GM19351 (cell line): ENCODE measurements around the gene ATP1B2.

Source experiments
- ATAC-seq: cut with Tn5 transposase; IDR thresholded peaks from one replicate; pipeline ENCODE4 v1.9.1; 2021; ENCODE audit warnings: mild to moderate bottlenecking, moderate library complexity; ENCODE audit not compliant: unreplicated experiment

ATP1B2 gene

DNA sequence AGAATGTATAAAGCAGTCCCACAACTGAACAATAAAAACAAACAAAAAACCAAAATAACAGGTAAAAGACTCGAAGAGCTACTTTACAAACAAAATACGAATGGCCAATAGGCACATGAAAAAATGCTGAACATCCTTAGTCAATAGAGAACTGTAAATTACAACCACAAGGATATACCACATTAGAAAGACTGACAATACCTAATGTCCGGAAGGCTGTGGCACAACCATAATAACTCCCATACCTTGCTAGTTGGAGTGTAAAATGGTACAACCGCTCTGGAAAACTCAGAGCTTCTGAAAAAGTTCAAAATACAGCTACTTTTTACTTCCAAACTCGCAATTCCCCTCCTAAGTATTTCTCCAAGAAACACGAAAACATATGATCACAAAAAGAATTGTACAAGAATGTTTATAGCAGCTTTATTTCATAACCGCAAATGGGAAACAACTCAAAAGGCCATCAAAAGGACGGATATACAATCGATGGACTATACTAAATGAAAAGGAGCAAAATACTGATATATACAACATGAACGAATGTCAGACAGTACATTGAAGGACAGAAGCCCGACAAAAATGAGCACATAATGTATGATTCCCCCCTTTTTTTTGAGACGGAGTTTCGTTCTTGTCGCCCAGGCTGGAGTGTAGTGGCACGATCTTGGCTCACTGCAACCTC, 34.3 kb downstream of the ATP1B2 start:
- ATAC-seq, result no peak

DNA sequence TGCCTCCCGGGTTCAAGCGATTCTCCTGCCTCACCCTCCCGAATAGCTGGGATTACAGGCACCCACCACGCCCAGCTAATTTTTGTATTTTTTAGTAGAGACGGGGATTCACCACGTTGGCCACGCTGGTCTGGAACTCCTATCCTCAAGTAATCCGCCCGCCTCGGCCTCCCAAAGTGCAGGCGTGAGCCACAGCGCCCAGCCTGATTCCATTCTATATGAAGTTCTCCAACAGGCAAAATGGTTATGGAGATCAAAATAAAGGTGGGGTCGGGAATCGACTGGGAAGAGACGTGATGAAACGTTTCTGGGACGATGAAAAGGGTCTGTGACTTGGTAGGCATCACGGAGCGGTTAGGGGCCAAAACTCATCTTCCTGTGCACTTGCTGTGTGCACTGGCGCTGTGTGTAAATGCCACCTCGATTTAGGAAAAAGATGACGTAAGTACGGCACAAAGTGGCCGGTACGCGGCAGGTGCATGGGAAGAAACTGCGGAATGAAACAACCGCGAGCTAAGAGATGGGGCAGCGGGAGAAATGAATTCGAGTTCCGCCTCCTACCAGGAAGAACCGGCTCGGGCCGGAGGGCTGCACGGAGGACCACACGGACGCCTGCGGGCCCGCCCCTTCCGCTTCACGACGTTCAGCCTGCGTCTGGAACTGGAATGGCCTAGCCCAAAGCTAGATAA, 35.0 kb downstream of the ATP1B2 start:
- ATAC-seq, result no peak

DNA sequence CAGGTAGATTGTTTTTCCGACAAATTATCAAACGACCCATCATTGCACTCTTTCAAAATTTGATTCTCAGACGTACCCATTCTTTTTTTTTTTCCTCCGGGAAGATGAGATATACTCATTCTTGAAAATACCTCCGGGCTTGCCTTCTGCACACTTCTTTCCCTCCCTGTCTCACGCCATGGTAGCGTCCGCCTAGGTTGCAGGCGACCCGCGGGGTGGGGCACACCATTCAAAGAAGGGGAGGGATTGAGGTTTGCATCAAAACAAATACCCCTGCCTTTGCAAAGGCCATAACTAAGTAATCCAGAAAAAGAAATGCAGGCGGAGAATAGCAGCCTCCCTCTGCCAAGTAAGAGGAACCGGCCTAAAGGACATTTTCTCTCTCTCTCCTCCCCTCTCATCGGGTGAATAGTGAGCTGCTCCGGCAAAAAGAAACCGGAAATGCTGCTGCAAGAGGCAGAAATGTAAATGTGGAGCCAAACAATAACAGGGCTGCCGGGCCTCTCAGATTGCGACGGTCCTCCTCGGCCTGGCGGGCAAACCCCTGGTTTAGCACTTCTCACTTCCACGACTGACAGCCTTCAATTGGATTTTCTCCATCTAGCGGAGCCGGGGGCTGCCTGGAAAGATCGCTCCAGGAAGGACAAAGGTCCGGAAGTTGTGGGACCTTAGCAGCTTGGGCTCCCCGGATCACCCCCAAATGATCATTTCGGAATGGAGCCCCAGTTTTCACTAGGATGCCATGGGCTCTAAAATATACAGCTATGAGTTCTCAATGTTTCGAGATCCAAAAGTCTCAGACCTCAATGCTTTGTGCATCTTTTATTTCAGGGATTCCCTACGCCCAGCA, 35.7 kb downstream of the ATP1B2 start:
- ATAC-seq, result no peak

DNA sequence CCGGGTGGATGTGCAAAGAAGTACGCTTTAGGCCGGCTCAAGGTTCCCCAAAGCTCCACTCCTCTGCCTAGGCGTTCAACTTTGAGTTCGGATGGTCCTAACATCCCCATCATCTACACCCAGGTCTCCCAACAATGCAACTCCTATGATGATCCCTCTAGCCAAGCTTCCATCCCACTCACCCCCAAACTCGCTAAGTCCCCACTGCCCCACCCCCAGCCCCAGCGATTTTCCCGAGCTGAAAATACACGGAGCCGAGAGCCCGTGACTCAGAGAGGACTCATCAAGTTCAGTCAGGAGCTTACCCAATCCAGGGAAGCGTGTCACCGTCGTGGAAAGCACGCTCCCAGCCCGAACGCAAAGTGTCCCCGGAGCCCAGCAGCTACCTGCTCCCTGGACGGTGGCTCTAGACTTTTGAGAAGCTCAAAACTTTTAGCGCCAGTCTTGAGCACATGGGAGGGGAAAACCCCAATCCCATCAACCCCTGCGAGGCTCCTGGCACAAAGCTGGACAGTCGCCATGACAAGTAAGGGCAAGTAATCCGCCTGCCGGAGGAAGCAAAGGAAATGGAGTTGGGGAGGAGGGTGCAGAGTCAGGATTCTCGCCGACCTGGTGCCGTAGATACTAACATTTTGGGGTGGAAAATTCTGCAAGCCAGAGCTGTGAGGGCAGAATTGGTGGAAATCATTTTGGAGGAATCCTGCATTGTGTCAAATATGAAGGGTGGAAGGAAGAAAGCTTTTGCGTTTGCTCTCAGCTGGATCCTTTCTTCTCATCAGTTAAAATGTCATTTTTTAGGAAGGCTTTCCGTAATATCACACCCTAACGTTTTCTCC, 36.6 kb downstream of the ATP1B2 start, which contains the start of gene TP53:
Gene TP53 (minus strand): TSS at position 419 of the 836 bp plus-strand sequence. CDS start 10,896 bp downstream, outside the sequence.
- no peak for ATAC-seq

DNA sequence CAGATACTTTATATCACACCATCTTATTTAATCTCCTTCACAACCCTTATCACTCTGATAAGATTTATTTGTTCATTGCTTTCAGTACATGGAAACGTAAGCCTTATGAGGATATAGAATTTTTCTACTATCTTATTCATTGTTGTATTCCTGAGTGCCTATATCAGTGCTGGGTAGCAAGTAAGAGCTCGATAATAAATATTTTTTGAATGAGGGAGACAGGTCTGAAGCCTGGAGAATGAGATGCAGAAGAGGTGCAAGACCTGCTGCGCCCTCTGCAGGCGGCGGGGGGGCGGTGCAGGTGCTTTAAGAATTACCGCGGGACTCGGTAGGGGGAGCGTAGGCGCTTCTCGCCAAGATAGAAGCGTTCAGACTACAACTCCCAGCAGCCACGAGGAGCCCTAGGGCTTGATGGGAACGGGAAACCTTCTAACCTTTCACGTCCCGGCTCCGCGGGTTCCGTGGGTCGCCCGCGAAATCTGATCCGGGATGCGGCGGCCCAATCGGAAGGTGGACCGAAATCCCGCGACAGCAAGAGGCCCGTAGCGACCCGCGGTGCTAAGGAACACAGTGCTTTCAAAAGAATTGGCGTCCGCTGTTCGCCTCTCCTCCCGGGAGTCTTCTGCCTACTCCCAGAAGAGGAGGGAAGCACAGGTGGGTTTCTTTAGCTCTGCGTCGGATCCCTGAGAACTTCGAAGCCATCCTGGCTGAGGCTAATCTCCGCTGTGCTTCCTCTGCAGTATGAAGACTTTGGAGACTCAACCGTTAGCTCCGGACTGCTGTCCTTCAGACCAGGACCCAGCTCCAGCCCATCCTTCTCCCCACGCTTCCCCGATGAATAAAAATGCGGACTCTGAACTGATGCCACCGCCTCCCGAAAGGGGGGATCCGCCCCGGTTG, 37.4 kb downstream of the ATP1B2 start, which contains the start of gene WRAP53:
Gene WRAP53 (plus strand): TSS at position 570 of the 900 bp plus-strand sequence. CDS start 172 bp downstream, at position 742.
- ATAC-seq, result peak; percentile 65

DNA sequence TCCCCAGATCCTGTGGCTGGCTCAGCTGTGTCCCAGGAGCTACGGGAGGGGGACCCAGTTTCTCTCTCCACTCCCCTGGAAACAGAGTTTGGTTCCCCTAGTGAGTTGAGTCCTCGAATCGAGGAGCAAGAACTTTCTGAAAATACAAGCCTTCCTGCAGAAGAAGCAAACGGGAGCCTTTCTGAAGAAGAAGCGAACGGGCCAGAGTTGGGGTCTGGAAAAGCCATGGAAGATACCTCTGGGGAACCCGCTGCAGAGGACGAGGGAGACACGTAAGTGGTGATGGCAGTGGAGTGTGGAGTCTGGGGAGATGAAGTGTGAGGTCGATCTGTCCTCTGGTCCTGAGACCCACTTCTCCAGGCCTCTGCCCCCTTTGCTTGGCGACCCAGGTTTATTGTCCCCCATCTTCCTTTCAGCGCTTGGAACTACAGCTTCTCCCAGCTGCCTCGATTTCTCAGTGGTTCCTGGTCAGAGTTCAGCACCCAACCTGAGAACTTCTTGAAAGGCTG, 38.1 kb downstream of the ATP1B2 start:
- no peak for ATAC-seq

DNA sequence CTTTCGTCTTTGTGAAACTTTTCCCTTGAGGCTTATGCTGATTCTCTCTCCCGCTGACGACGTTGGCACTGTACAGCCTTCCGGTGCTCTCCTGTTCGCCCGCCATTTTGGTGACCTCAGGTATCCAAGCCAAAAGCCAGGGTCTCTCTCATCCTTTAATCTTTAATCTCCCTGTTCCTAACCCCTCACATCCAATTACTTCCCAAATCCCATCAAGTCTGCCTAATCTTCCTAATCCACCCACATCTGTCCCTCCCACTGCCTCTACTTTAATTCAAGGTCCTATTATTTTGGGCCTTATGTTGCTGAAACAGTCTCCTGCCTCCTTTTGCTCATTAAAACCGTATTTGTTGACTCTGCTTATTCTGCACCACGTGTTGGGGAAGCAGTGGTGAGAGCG, 44.9 kb downstream of the ATP1B2 start:
- ATAC-seq, result no peak

DNA sequence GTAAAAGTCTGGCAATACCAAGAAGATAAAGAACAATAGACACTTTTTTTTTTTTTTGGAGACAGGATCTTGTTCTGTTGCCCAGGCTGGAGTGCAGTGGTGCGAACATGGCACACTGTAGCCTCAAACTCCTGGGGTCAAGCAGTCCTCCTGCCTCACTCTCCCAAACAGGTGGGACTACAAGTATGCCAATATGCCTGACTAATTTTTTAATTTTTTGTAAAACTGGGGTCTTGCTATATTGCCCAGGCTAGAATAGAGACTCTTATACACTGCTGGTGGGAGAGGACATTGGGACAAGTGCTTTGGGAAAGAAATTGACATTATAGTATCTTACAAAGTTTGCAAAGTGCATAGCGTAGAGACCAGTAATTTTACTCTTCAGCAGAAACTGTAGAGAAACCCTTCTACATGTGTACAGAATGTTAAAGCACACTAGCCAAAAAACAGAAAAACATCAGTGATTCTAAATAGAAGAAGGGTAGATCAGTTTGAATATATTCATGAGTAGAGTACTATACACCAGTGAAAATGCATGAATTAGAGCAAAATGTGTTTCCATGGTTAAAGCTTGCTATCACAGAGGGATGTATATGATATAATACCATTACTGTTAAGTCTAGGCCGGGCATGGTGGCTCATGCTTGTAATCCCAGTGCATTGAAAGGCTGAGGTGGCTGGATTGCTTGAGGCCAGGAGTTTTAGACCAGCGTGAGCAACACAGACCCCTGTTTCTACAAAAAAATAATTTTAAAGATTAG, 47.3 kb downstream of the ATP1B2 start:
- ATAC-seq, result no peak

DNA sequence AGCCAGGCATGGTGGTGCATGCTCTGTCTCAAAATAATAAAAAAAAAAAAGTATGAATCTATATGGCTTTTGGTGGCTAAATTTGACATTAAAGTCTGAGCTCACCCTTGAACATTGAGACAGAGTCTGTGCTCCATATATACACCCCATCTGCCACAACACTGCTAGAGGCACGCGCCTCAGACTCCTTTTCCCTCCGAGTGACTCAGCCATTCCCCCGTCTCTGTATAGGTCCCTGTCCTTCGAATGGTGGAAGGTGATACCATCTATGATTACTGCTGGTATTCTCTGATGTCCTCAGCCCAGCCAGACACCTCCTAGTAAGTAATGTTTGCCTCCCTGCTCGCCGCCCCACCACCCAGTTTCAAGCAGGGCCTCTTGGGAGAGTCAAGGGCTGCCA, 49.8 kb downstream of the ATP1B2 start:
- no peak for ATAC-seq

DNA sequence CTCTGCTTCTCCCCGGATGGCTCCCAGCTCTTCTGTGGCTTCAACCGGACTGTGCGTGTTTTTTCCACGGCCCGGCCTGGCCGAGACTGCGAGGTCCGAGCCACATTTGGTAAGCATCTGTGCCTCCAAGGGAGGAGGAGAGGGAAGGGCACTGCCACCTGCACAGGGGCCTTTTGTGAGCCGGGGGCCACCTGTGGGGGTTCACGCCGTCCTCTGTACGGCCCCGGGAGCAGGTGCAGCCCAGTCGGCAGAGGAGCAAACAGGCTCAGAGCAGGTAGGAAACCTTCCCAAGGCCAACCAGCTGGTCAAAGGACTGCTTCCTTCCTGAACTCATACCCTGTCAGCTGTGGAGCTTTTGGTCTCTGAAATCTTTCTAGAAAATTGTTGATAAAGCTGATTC, 51.0 kb downstream of the ATP1B2 start:
- ATAC-seq, result no peak

DNA sequence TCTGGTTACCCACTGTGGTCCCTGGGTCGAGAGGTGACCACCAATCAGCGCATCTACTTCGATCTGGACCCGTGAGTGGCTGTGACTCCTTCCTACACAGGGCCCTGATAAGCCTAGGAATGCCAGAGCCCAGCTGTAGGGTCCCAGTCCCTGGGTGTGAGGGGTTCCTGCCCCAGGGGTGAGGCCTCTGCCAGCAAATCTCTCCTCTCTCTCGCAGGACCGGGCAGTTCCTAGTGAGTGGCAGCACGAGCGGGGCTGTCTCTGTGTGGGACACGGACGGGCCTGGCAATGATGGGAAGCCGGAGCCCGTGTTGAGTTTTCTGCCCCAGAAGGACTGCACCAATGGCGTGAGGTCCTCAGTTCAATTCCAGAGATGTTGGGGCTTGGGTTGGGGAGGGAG, 52.0 kb downstream of the ATP1B2 start:
- no peak for ATAC-seq

DNA sequence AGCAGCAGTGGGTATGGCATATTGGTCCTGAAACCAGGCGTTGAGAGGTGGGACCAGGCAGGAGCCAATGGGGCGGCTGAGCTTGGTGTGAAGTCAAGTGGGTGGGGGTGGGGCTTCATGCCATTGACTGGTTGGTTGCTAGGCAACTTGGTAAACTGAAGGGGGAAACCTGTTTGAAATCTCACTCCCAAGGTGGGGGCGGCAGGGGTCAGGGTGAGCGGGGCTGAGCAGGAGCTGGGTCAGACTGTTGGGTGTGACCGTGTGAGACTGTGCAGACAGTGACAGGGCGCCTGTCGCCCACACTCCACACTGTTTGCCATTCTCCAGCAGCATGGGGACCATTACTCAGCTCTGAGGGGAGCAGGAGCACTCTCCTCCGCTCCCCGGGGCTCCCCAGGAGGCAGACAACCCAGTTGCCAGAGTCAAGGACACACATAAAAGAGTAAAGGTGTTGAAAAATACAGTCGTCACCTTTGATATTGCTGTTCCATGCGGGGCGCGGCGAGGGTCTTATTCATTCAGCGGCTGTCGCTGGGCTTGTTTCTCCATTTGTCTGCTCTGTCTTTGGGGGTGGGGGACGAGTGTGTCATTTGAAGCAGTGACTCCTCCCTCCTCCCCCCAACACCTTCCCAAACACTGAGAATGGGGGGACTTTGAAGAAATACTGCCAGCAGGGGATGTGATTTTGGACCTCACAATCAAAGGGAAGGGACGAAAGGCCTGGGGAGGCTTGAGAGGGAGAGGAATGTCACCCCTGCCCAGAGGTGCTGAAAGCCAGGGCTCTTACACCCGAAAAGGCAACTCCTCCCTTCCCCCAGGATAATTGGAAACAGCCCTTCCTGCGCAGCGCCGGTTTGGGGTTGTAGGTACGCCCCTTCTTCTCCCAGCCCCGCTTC, 53.1 kb downstream of the ATP1B2 start:
- ATAC-seq, result no peak

DNA sequence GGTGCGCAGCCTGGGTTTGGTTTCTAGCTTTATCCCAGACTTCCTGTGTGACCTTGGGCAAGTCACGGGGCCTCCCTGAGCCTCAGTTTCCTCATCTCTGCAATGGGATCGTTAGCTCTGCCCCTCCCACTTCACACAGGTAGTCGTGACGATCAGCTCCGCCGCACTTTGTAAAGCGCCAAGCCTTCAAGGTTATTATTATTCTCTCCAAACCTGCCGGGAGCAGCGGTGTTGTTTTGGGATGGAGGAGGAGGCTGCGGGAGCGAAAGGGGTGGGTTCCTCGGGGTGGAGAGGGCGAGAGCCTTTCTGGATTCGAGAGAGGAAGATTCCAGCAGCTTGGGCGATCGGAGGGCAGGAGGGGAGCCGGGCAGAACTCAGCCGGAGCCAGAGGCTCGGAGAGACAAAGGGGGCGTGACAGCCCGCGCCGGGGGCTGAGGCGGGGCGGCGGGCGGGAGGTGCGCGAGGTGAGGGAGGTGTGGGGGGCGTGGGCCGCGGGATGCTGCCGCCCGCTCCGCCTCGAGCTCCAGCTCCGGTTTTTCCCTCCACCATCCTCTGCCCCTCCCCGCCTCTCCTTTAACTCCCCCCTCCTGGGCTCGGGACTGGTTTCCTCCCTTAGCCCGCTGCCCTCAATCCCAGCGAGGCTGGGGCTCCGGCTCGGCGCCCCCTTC, 54.0 kb downstream of the ATP1B2 start, which contains the start of gene EFNB3:
Gene EFNB3 (plus strand): TSS at position 602 of the 668 bp plus-strand sequence. CDS start 397 bp downstream, outside the sequence.
- no peak for ATAC-seq

DNA sequence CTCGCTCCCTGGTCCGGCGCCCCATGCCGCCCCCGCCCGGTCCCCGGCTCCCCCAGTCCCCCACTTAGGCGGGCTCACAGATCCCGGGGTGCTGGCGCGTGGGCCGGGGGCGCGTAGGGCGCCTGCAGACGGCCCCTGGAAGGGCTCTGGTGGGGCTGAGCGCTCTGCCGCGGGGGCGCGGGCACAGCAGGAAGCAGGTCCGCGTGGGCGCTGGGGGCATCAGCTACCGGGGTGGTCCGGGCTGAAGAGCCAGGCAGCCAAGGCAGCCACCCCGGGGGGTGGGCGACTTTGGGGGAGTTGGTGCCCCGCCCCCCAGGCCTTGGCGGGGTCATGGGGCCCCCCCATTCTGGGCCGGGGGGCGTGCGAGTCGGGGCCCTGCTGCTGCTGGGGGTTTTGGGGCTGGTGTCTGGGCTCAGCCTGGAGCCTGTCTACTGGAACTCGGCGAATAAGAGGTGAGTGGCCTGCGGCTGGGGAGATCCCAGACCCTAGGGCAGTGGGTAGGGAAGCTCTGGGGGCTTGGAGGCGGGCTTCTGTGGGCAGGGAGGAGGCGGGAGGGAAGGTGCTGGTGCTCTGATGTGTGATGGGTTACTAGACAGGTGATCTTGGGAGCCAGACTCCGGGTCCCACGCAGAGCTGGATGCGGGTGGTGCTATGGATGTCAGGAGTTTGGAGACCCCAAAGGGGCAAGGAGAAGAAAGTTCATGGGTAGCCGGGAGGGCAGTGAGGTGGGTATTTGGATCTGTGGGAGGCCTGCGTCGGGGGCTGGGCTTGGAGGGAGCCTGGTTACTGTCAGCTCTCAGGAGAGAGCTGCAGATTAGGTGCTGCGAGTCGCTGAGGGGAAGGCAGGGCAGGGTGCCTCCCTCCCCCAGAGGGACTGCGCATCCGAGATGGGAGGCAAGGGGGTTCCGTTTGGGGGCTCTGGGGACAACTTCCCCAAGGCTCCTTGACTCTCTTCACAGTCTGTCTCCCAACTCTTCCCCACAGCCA, 54.8 kb downstream of the ATP1B2 start:
- ATAC-seq, result no peak

DNA sequence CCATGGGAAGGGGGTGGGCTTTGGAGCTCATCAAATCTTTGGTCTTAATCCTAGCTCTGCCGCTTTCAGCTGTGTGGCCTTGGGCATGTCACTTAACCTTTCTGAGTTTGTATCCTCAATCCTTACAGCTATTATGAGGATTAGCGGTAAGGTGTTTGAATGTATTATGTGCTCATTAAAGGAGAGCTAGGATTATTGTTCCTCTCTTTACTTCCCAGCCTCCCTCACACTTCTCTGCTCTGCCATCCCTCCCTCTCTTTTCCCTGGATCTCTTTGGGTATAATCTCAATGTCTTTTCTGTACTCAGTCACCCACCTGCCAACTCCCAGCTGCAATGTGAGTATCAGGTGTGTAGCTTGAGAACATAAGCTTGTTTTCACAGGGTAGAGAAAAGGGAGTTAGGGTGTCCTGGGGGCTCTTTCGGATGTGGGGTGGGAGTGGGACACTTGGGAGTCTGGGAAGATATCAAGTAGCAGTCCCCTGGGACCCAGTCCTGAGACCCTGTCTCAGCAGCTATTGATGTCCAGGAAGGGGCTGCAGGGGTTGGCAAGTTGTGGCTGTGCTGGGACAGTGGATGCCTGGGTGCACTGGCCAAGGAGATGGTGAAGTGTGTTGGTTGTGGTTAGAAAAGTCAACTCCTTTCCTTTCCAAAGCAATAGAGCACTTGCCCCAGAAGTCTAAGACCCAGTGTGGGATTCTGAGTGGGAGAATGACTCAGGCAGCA, 56.1 kb downstream of the ATP1B2 start:
- ATAC-seq, result no peak
